ENCODE data around the gene POLR2L. TPM values are rescaled to one million over a fixed set of nuclear protein-coding genes. Genes with fewer than 3 reads are reported as not detected.
A peak's percentile ranks its signal among the peaks of the same experiment; 100 is the strongest.

The POLR2L gene
- total RNA-seq, 2 donors from 2014 or later = 41.2 to 106 TPM

DNA sequence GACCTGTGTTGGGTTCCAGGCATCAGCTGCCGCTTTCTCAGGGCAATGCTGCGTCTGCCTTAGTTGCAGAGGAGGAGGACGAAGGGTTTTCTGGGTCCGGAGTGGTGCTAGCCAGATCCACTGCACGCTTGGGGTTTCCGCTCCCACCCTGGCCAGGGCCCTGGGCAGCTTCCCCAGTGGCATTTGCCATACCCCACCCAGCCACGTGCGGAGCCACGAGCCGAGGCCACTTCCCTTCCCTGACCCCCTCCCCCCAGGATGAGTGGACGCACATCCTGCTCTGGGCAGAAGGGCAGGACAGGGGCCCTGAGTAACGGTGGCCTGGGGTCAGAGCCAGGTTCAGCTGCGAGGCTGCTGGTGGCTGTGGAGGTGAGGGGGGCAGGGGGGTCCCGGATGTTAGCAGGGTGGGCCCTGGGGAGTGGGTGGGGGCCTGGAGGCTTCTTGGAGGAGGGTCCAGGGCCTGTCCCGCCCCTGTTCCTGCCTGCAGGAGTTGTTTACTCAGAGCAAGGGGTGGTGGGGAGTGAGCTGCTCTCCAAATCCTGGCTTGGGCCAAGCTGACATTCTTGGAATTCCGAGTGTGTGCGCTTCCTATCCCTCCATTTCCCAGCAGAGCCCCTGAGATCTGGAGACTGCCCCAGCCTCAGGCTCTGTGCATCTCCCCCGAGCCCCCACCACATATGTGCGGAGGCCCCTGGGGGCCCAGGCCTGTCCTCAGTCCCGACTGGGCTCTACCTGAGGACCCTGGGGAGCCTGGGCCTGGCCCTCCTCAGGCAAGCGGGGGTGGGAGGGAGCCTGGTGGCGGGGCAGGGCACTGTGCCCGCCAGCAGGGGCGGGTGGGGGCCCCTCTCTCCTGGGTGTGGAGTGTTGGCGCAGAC is 1.7 kb upstream of the POLR2L start:
- H3K27ac Mint-ChIP-seq = no peak overlapping the region

DNA sequence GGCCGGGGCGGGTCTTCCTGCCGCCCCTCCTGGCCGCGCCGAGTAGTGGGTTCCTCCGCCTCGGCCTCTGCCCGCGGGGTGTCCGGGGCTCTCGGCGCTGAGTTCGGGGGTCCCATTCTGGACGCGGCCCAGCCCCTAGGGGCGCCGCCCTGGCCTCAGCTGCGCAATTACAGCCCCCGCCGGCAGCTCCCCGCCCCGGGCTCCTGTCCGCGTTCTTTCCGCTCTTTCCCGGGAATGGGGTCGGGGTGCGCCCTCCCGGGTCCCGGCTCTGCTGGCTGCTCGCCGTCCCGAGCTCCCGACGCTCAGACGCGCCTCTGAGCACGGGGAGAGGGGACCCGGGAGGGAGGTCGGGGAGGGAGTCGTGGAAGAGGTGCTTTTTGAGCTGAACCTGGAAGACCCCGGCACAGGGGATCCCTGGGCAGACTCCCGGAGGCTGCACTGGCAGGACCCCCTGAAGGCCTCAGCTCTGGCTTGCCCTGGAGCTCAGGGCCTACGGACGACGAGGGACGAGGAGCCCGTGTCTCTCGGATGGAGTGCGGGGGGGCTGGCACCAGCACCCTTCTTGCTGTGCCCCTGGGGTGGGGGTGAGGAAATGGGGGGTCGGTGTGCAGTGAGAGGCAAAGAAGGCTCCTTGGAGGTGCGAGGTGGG is 881 bp upstream of the POLR2L start:
- Mint-ChIP-seq H3K4me3 (peak overlapping the region; percentile 73), H3K9me3 (no peaks in the 10 kb centered on the region), H3K27ac (no peak overlapping the region), H3K4me1 (peaks cover 7% of the 10 kb centered on the region), H3K36me3 (ENCODE audit: low read depth) (peaks cover 18% of the 10 kb centered on the region), H3K27me3 (no peaks in the 10 kb centered on the region)
- no peak for ATAC-seq (replicated peaks)

More for the DNA sequence above, 1.7 kb upstream of the POLR2L start:
- peaks cover 18% of the 10 kb centered on the region for H3K36me3 Mint-ChIP-seq (ENCODE audit: low read depth)
- peaks cover 7% of the 10 kb centered on the region for H3K4me1 Mint-ChIP-seq
- no peaks in the 10 kb centered on the region for H3K27me3 Mint-ChIP-seq
- ATAC-seq (replicated peaks) = no peak
- H3K9me3 Mint-ChIP-seq = no peaks in the 10 kb centered on the region
- peak overlapping the region; percentile 58 for H3K4me3 Mint-ChIP-seq

DNA sequence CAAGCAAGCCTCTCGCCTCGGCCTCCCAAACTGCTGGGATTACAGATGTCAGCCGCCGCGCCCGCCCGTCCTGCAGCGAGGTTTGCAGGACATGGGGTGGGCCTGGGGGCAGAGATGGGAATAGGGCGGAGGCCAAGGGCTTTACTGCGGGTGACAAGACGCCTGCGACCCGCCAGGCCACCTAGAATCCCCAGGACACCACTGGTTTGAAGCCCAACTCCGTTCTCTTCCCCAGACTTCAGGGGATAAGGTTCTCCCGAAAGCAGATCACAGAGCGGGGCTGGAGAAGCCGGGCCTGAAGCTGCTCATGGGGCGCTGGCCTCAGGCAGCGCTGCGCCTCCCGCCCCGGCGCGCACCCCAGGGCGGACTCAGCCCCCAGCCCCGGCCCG is 354 bp downstream of the POLR2L start:
- H3K27me3 Mint-ChIP-seq = no peaks in the 10 kb centered on the region
- H3K9me3 Mint-ChIP-seq = no peaks in the 10 kb centered on the region
- H3K4me3 Mint-ChIP-seq = peak overlapping the region; percentile 73
- peak; percentile 56 for ATAC-seq (replicated peaks)
- peak overlapping the region; percentile 82 for H3K27ac Mint-ChIP-seq
- peaks cover 18% of the 10 kb centered on the region for H3K36me3 Mint-ChIP-seq (ENCODE audit: low read depth)
- peaks cover 7% of the 10 kb centered on the region for H3K4me1 Mint-ChIP-seq

DNA sequence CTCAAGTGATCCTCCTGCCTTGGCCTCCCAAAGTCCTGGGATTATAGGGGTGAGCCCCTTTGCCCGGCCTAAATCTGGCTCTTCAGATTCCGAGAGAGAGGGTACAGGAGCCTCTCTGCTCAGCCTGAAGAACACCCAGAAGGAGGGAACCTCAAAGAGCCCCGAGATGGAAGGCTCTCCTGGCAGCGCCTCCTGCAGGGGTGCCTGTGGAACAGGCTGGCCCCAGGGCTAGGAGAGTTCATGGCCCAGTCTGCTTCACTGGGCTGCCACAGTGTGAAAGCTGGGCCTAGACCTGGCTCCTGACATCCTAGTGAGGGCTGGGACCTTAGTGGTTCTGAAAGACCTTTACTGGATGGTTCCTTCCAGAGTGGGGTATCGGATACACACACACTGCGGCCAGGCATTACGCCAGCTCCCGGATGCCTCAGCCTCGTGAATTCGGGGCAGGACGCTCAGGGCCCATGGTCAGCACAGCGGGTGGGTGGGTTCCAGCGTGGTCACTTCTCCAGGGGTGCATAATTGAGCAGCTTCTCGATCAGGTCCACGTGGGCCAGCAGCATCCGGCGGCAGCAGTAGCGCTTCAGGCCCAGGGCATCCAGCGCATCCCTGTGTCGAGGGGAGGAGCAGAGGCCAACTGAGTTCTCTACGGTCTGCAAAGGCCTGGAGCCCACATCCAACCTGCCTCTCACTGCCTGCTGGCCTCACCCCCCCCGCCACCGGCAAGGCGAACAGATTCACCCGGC is 2.3 kb downstream of the POLR2L start:
- Mint-ChIP-seq H3K27ac (peak overlapping the region; percentile 68), H3K4me1 (peaks cover 7% of the 10 kb centered on the region), H3K4me3 (peak overlapping the region; percentile 73), H3K36me3 (ENCODE audit: low read depth) (peaks cover 18% of the 10 kb centered on the region), H3K27me3 (no peaks in the 10 kb centered on the region), H3K9me3 (no peaks in the 10 kb centered on the region)
- ATAC-seq (replicated peaks) = no peak

DNA sequence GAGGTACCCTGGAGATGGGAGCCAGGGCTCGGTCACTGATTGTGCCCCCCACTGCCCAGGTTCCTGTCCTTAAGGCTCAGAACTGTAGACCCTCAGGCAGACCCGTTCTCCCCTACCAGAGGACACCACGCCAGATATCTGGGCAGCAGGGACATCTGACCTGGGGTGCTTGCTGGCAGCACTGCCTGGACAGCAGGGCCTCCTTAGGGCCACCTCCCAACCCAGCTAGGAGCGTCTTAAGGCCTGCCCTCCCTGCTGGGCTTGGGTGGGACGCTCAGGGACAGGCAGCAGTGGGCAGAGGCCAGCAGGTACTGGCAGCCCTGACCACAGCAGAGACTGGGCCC is 3.1 kb downstream of the POLR2L start:
- Mint-ChIP-seq H3K4me3 (no peak overlapping the region), H3K27me3 (no peaks in the 10 kb centered on the region), H3K27ac (no peak overlapping the region), H3K9me3 (no peaks in the 10 kb centered on the region), H3K4me1 (peaks cover 7% of the 10 kb centered on the region), H3K36me3 (ENCODE audit: low read depth) (peaks cover 18% of the 10 kb centered on the region)
- no peak for ATAC-seq (replicated peaks)

DNA sequence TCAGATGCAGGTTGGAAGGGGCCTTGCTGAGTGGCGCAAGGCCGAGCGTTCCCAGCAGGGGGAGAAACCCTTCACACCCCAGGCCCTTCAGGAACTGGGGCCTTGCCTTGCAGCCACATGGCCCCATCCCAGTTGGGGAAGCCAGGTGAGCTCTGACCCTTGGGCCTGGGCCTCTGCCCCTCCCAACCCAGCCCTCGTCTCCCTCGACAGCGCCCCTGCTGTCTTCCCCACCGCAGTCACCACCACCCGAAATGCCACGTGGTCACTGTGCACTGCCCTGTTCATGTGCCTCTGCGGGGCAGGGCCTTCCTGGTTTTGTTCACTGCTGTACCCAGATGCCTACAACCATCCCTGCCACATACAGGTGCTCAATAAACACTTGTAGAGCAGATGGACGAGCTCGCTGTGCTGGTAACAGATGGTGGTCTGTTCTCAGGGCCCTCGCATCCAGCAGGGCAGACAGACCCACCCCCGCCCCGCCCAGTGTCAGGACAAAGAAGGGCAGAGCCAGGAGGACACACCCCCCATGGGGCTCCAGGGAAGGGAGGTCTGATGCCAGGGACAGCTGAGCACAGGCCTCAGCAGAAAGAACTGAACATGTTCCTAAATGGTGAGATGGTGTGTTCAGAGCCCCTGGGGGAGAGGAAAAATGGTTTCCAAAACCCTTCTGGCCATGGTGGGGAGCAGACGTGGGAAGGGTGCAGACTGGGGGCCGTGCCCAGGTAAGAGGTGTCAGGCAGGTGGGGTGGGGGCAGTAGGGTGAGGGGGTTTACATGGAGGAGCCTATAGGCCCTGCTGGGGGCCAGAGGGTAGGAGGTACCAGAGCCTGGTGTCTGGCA is 3.7 kb downstream of the POLR2L start:
- Mint-ChIP-seq H3K27ac (no peak overlapping the region), H3K9me3 (no peaks in the 10 kb centered on the region), H3K27me3 (no peaks in the 10 kb centered on the region), H3K4me3 (no peak overlapping the region), H3K36me3 (ENCODE audit: low read depth) (peaks cover 18% of the 10 kb centered on the region), H3K4me1 (peaks cover 11% of the 10 kb centered on the region)
- no peak for ATAC-seq (replicated peaks)

DNA sequence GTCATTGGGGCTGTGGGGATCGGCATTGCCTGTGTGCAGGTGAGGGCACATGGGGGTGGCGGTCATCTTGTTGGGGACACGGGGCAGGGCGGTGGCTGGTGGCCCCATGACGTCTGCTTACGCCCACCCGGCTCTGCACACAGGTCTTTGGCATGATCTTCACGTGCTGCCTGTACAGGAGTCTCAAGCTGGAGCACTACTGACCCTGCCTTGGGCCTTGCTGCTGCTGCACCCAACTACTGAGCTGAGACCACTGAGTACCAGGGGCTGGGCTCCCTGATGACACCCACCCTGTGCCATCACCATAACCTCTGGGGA is 4.4 kb downstream of the POLR2L start:
- H3K27ac Mint-ChIP-seq = no peak overlapping the region
- no peak overlapping the region for H3K4me3 Mint-ChIP-seq
- peaks cover 18% of the 10 kb centered on the region for H3K36me3 Mint-ChIP-seq (ENCODE audit: low read depth)
- ATAC-seq (replicated peaks) = no peak
- peaks cover 11% of the 10 kb centered on the region for H3K4me1 Mint-ChIP-seq
- no peaks in the 10 kb centered on the region for H3K27me3 Mint-ChIP-seq
- H3K9me3 Mint-ChIP-seq = no peaks in the 10 kb centered on the region

DNA sequence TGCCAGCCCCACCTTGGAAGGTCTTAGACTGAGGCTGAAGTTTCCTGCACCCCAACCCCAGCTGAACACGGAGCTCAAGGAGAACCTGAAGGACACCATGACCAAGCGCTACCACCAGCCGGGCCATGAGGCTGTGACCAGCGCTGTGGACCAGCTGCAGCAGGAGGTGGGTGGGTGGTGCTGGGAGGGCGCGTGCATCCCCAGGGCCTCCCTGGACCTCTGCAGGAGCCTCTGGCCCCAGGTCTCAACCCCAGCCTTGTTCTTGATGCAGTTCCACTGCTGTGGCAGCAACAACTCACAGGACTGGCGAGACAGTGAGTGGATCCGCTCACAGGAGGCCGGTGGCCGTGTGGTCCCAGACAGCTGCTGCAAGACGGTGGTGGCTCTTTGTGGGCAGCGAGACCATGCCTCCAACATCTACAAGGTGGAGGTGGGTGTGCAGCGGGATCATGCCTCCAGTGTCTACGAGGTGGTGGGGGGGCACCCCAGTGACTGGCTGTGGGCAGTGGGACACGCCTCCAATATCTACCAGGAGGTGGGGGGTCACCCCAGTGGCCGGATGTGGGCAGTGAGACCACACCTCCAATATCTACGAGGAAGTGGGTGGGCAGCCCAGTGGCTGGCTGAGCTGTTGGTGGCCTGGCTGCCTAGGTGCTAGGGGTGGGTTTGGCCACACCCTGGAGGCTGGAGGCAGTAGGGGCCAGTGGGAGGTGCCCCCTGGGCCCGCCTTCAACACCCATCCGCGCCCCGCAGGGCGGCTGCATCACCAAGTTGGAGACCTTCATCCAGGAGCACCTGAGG is 4.9 kb downstream of the POLR2L start:
- Mint-ChIP-seq H3K4me1 (peaks cover 11% of the 10 kb centered on the region), H3K27ac (no peak overlapping the region), H3K9me3 (no peaks in the 10 kb centered on the region), H3K4me3 (no peak overlapping the region), H3K36me3 (ENCODE audit: low read depth) (peaks cover 18% of the 10 kb centered on the region), H3K27me3 (no peaks in the 10 kb centered on the region)
- ATAC-seq (replicated peaks) = no peak

DNA sequence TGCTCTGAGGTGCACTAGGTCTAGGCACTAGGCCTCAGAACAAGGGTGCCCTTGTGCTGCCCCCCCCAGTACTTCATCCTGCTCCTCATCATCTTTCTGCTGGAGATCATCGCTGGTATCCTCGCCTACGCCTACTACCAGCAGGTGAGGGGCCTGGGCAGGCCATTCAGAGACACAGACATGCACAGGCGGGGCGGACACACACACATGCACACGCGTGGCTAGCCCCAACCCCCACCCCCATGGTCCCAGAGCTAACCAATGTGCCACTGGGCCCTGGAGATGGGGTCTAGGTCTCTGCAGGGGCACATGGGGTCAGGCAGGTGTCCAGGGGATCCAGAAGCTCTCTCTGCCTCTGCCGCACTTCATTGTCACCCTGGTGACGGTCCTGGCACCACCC is 5.6 kb downstream of the POLR2L start:
- no peaks in the 10 kb centered on the region for H3K9me3 Mint-ChIP-seq
- H3K36me3 Mint-ChIP-seq (ENCODE audit: low read depth) = peaks cover 18% of the 10 kb centered on the region
- no peak for ATAC-seq (replicated peaks)
- no peak overlapping the region for H3K27ac Mint-ChIP-seq
- H3K4me3 Mint-ChIP-seq = no peak overlapping the region
- peaks cover 11% of the 10 kb centered on the region for H3K4me1 Mint-ChIP-seq
- H3K27me3 Mint-ChIP-seq = no peaks in the 10 kb centered on the region

DNA sequence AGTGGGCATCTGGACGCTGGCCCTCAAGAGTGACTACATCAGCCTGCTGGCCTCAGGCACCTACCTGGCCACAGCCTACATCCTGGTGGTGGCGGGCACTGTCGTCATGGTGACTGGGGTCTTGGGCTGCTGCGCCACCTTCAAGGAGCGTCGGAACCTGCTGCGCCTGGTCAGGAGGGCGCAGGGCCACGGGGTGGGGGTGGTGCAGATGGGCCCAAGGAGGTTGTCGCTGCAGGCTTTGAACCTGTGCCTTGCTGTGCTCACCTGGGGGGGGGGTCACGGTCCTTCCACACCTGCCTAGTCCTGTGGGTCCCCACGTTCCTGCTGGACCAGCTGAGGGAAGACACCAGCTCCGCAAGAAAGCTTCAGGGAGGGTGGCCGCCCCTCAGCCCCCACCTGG is 6.1 kb downstream of the POLR2L start:
- Mint-ChIP-seq H3K27ac (no peak overlapping the region), H3K27me3 (peaks cover 3% of the 10 kb centered on the region), H3K4me3 (no peak overlapping the region), H3K9me3 (no peaks in the 10 kb centered on the region), H3K4me1 (peaks cover 11% of the 10 kb centered on the region), H3K36me3 (ENCODE audit: low read depth) (peaks cover 18% of the 10 kb centered on the region)
- no peak for ATAC-seq (replicated peaks)

DNA sequence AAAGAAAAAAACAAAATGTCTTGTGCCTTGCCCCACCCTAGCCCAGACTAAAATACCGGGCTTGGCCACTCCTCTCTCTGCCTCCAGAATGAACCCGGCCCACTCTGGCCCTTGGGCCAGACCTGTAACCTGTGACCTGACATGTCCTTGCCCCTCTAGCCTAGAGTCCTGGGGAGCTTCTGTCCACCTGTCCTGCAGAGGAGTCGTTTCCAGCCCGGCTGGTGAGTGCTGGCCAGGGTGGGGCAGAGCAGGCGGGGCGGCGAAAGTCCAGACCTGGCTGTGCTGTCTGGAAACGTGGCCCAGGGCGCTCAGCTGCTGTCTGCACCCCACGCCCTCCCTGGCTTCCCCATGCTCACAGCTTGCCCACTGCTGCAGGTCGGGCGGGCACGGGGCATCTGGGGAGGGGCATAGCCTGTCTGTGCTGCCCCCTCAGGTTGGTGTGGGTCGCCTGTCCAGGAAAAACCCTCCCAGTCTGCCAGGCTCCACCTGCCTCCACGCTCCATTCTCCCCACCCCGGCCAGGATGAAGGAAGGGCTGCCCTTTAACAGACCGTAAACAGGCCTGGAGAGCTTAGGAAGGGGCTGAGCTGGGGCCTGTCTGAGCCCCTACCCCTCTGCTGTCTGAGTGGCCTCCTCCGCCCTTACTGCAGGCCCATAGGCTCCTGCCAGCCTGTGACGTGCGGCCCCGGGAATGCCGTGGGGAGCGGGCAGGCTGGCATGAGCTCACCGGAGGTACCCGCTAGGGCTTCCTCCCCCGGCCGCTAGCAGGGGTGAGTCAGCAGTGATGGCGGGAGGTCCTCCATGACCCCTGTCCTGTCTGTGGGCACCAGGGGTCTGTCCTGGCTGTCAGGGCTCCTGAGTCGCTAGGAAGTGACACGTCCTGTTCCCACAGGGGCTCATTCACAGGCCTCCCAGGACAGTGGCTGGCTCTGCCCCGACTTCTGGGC is 7.7 kb downstream of the POLR2L start:
- peaks cover 4% of the 10 kb centered on the region for H3K36me3 Mint-ChIP-seq (ENCODE audit: low read depth)
- H3K27me3 Mint-ChIP-seq = peaks cover 3% of the 10 kb centered on the region
- H3K4me3 Mint-ChIP-seq = peak overlapping the region; percentile 78
- no peak overlapping the region for H3K27ac Mint-ChIP-seq
- no peak for ATAC-seq (replicated peaks)
- H3K9me3 Mint-ChIP-seq = no peaks in the 10 kb centered on the region
- H3K4me1 Mint-ChIP-seq = peaks cover 5% of the 10 kb centered on the region

DNA sequence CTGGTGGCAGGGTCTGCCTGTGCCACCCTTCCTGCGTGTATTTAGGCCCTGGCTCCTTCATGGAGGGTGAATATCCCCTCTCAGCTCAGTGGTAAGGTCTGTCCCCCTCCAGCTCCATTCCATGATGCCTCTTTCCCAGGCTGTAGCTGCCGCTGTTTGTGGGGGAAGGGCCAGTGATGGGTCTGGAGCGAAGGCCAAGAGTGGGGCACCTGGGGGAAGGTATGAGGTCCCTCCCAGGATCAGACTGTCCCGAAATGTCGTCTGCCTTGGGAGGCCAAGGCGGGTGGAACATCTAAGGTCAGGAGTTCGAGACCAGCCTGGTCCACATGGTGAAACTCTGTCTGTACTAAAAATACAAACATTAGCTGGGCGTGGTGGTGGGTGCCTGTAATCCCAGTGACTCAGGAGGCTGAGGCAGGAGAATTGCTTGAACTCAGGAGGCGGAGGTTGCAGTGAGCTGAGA is 8.4 kb downstream of the POLR2L start:
- ATAC-seq (replicated peaks) = no peak
- Mint-ChIP-seq H3K27ac (no peak overlapping the region), H3K4me1 (peaks cover 5% of the 10 kb centered on the region), H3K27me3 (peaks cover 3% of the 10 kb centered on the region), H3K36me3 (ENCODE audit: low read depth) (no peaks in the 10 kb centered on the region), H3K9me3 (no peaks in the 10 kb centered on the region), H3K4me3 (peak overlapping the region; percentile 78)
